ENCODE data around the gene PLPP6. TPM values are rescaled to one million over a fixed set of nuclear protein-coding genes. Genes with fewer than 3 reads are reported as not detected.

Gene PLPP6
- total RNA-seq, 1 donor from 2014 or later = 16.3 TPM

DNA sequence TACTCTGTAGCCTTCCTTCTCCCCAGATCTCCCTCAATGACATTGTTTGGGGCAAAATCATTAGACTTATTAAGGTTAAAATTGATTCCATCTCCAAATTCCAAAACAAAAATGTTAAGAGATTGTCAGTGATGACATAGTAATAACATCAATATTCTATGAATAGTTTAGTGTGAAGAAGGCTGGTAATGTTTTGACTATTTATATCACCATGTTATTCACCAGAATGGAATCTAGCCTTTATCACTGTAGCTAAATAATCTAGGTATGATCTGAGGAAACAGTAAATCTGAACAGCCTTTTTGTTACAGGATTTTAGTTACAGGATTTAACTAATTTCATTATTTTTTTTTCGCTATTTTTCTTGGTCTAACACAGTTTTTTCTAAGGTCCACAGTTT, 929 bp upstream of the PLPP6 start:
- FAIRE-seq (no peak), DNase-seq (ENCODE audit: low spot score in 2 of 2) (no peak)

DNA sequence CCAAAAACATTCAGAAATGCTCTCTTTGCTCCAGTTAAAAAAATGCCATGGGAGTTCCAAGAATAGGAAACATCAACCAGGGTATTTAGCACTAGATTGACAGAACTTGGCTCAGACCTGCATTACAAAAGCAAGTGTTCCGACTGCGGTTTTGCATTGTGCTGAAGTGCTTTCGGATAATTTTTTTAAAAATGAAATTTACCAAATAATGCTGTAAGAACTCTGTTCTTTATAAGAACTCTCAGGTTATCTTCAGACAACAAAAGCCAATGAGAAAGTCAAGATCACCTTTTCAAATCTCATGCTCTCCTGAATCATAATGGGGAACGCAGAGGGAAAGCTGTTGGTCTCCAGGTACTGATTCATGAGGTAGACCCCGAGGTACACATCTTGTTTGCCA, 483 bp upstream of the PLPP6 start:
- FAIRE-seq = no peak
- DNase-seq (ENCODE audit: low spot score in 2 of 2) = no peak

DNA sequence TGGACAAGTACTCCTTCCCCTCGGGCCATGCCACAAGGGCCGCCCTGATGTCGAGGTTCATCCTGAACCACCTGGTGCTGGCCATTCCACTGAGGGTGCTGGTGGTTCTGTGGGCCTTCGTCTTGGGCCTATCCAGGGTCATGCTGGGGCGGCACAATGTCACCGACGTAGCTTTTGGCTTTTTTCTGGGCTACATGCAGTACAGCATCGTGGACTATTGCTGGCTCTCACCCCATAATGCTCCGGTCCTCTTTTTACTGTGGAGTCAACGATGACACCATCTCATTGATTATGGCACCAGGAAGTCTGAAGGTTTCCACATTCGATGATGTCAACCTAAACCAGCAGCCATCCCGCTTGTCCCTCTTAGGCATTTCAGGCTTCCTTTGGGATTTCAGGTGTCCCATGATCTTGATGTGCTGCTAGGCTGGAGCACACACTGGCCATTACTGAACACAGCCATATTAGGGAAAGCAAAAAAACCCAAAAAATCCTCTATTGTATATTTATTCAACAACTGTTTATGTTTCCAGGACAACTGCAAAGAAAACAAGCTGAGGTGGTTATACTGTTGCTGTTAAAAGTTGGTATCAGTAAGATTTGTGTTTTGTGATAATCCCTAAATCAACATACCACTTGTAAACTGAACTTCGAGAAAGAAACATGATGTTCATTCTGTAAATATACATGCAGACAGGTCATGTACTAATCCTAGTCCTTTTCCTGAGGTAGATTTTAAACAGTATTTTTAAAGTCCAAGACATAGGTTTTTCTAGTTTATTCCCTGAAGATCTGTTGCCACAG, 1.1 kb downstream of the PLPP6 start:
- DNase-seq (ENCODE audit: low spot score in 2 of 2) (peak in 1 of 2 donors; percentile 31), FAIRE-seq (no peak)

DNA sequence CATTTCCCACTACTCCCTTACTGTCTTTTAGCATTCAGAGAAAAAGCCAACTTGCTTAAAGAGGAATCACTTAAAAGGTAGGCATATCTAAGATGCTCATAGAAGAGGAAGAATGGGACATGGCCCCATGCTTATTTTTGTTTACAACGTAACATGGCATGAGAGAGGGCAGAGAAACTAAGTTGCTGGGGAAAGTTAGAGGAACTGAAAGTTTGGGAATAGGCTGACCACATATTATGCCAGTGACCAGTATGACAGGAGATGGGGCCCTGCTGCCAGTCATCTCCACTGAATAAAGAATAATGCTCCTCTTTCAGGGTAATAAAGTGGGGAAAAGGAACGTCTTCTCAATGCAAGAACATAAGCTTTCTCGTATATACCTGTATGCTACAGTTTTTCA, 1.9 kb downstream of the PLPP6 start:
- DNase-seq (ENCODE audit: low spot score in 2 of 2) (peak in 1 of 2 donors; percentile 37), FAIRE-seq (no peak)

DNA sequence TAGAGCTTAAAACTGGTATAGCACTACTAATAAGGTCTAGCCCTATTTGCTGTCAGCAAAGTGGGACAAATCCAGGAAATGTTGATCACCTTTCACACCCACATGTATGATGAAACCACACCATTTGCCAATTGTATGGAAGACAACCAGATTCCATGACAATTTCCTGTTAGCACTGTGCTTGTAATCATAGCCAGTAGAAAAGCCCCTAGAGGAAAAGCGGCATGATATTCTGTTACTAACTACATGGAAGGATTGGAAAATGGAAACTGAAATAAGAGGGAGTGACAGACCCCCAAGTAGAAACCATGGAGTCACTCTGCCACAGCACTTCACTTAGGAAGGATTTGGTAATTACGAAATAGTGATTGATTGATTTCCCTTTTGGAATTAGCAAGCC, 3.3 kb downstream of the PLPP6 start:
- DNase-seq (ENCODE audit: low spot score in 2 of 2) = no peak
- no peak for FAIRE-seq

DNA sequence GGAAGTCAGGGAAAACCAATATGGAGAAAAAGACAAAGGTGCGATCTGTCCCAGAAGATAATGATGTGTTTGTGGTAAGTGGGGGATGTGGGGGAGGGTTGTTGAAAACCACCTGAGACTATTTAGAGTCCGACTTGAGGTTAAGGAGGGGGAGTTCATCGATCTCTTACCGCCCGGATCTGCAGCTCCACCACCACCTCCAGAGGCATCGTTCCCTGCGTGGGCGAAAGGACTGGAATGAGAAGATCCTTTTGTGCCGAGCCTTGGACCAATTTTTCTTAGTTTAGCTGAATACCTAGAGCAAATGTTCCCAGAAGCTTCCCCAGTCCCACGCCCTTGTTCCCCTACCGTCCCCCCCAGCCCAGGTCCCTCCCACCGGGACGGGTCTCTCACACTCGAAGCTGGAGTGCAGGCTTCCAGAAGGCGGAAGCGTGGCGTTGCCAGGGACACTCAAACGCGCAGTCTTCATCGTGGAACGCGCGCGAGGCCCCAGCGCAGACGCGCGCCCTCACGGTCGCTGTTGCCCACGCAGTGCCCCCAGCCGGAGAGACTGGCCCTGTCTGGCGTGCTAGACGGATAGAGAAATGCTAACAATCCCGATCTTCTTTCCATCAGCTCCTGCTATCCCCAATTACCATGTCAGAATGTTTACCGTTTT, 4.1 kb downstream of the PLPP6 start, which contains the start of gene SPATA6L:
Gene SPATA6L, minus strand, starts transcription at position 439 of the 658 bp plus-strand sequence. Its CDS starts 230 bp downstream, at position 209.
- FAIRE-seq (no peak), DNase-seq (ENCODE audit: low spot score in 2 of 2) (peak; percentile 44 to 57)

DNA sequence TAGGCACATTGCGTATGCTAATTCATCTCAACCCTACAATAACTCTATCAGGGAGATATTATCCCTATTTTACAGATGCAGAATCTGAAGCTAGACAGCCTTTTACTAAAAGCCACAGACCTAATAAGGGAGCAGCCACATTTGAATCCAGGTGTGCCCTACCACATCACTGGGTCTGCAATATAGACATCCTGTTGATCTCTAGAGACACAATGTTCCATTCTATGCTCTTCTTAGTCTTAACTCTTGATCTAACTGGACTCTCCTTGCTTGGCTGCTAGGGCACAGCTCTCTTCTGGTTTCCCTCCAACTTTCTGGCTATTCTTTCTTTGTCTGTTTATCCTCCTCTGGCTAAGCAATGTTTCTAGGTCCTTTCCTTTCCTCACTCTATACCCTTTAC, 5.6 kb downstream of the PLPP6 start:
- DNase-seq (ENCODE audit: low spot score in 2 of 2) (no peak), FAIRE-seq (no peak)

DNA sequence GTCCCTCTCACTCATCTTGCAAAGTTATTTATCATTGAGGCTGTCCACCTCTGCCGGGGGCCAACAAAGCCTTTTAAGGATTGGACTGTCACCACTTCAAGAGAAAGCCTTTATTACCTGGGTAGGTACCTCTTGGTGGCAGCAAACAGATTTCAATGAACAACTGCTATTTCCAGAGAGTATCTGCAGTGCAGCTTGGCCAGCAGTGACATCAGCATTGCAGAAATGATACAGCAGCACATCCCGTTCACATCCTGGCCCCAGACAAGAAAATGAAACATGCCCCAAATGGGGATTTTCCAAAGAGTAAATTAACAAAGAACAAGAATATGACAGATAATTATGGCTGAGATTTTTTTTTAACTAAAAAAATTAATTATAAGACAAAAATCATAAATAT, 6.5 kb downstream of the PLPP6 start:
- no peak for FAIRE-seq
- DNase-seq (ENCODE audit: low spot score in 2 of 2) = no peak

DNA sequence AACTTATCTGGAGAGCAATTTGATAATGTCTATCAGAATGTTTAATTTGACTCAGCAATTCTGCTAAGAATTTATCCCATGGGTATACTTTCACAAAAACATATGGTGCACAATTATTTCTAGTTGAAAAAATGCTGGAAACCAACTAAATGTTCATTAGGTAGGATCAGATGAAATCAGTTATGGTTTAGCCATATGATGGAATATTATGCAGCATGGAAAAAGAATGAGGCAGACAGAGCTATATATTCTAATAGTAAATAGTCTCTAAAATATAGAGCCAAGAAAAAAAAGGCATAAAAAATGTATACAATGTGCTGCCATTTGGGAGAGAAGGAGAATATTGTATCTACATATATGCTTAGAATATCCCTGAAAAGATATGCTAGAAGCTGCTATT, 7.8 kb downstream of the PLPP6 start:
- DNase-seq (ENCODE audit: low spot score in 2 of 2) (no peak), FAIRE-seq (no peak)

DNA sequence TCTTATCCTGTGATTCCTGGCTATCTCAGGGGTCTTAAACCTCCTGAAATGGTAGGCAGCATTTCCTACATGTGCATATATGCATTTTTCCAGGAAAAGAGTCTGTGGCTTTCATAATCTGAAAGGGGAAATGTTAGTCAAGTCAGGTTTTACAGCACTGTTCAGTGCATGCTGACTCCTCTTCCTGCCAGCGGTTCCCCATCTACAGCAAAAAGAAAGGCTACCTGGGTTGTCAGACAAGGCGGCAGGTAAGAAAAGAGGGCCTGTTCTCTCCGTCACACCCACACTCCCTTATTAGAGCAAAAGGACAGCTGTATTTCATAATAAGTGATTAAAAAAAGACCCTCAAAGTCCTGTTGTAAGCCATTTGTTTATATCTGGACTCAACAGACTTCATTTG, 8.5 kb downstream of the PLPP6 start:
- no peak for FAIRE-seq
- DNase-seq (ENCODE audit: low spot score in 2 of 2) = no peak

DNA sequence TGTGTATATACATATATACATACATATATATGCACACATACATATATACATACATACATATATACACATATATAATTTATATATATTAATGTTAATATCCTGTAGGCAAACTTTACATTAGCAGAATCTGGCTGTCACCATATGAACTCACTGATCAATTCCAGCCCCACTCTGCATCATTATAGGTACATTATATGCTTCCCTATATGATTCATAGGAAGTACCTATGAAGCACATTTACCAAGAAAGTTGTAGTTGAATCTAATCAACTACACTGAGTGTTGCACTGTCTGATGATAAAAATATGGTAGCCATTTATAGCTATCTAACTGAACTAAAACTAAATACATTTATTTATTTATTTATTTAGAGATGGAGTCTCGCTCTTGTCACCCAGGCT, 9.6 kb downstream of the PLPP6 start:
- FAIRE-seq (no peak), DNase-seq (ENCODE audit: low spot score in 2 of 2) (no peak)

DNA sequence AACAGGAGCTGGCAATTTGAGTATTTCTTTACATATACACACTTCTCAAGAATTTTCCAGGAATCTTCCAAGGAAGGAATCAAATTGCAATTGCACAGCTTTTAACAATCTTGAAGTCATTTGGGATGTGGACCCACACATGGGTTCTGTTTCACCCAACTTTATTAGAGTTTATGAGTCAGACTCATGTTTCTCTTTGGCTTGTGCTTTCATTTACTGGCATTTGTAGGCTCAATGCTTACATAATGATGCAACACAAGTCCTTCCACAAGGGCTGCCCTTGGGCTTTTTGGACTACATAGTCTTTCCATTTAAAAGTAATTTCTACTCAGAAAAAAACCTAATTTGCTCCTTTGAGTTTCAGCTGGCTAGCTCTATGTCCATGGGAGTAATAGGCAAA, 12.7 kb downstream of the PLPP6 start:
- DNase-seq (ENCODE audit: low spot score in 2 of 2) = no peak
- FAIRE-seq = no peak

DNA sequence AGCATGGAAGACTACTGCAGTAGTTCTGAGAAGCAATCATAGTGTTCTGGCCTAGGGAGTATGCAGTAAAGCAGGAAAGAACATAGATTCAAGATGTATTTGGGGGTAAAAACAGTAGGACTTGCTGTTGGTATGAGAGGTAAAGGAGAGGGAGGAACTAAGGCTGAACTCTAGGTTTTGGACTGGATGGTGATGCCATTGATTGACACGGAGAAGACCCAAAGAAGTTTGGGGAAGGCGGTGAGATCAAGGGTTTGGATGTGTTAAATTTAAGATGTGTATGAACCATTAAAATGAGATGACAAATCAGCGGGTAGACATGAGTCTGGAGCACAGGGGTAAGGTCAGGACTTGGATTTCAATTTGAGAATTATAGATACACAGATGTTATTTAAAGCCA, 15.3 kb downstream of the PLPP6 start:
- DNase-seq (ENCODE audit: low spot score in 2 of 2) (no peak), FAIRE-seq (no peak)

DNA sequence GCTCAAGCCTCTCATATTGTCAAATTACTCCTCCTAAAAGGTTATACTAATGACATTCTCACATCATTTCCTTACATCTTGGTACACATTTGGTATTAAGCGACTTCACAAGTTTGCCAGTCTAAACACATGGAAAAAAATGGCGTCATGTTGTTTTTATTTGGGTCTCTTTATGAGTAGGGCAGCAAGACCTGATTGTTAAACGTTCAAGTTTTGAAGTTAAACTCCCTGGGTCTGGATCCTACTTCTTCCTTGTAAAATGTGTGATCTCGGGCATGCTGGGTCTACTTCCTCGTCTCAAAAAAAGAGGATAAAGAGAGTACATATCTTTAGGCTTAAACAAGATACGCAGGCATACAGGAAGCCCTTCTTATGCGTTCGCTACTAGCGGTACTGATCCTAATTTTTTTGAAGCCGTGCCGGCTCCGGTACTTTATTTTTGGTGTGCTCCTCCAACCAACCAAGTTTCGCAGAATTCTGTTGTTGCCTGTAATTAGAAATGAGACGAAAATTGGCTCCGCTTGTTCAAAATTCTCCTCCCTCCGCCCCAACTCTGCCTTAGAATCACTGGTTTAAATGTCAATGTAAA, 16.7 kb downstream of the PLPP6 start:
- no peak for DNase-seq (ENCODE audit: low spot score in 2 of 2)
- FAIRE-seq = no peak

DNA sequence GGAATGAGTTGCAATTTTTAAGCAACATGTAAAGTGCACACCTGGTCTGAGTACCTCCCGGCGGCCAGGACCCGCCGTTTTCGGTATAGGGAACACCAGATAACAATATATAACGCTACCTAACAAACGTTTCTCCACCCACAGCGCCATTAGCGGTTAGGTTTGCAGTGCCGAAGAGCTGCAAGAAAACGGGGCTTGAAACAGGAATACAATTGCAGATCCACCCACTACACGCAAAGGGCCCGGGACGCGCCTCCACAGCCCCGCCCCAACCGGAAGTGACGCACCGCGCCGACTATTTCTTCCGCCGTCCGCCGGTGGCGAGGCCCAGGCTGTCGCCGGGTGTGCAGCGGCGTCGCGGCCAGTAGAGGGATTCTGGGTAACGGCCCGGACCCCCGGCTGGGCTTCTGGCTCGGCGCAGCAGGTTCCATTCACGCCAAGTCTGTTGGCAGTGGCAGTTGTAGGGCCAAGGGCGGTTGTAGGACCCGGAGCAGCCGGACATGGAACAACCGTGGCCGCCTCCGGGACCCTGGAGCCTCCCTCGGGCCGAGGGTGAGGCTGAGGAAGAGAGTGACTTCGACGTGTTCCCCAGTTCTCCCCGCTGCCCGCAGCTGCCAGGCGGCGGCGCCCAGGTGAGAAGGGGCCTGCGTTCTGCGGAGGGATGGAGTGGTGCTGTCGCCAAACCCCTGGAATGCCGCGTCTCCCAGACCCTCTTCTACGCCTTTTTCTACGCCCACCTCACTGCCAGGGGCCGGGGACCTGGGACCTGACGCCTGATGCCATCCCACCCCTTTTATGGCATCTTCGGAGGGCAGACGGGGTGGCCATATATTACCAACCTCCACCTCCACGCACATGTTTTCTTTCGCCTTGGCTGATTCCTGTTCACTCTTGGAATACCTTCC, 17.4 kb downstream of the PLPP6 start, which contains the start of gene CDC37L1:
Gene CDC37L1, plus strand, starts transcription at position 302 of the 905 bp plus-strand sequence. Its CDS starts 199 bp downstream, at position 501.
- DNase-seq (ENCODE audit: low spot score in 2 of 2) (peak; percentile 84 to 91), FAIRE-seq (peak; percentile 44)

DNA sequence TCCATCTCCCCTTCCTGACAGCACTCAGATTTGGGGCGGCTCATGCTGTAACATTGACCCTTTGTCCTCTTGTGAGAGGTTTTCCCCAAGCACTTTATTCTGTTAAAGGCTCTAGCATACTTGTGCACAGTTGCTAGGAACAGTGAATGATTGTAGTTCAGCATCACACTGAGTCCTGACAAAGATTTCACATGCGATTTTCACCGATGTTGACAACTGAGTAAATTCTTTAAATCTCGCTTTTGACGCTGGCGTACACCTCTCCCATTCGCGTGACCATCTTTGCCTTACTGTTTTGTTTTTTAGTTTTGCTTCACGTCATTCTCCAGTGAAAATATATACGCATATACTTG, 18.1 kb downstream of the PLPP6 start:
- FAIRE-seq (no peak), DNase-seq (ENCODE audit: low spot score in 2 of 2) (no peak)

DNA sequence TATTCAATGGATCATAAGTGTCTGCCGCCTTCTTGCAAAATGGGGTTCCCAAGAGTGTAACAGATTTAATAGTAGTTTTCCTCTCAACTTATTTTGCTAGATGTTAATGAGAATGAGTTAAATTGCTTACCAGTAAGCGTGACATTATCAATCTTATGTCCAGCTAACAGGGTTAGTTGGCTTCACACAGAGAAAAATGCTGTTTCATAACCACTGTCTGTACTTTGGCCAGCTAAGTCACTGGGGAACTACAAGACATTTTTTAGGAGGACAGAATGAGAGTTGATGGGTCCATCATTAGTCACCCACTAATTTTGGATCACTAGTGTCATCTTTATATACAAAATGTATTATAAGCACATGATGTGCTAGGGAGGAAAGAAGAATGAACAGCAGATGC, 18.7 kb downstream of the PLPP6 start:
- FAIRE-seq (no peak), DNase-seq (ENCODE audit: low spot score in 2 of 2) (no peak)

DNA sequence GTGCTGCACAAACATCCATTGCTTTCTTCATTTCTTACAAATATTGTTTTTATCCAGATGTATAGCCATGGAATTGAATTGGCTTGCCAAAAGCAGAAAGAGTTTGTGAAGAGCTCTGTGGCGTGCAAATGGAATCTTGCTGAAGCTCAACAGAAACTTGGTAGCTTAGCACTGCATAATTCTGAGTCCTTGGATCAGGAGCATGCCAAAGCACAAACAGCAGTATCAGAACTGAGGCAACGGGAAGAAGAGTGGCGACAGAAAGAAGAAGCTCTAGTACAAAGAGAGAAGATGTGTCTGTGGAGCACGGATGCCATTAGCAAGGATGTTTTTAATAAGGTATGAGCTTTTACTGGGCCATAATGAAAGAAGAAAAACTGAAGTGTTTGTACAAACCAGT, 22.7 kb downstream of the PLPP6 start:
- no peak for FAIRE-seq
- DNase-seq (ENCODE audit: low spot score in 2 of 2) = no peak

DNA sequence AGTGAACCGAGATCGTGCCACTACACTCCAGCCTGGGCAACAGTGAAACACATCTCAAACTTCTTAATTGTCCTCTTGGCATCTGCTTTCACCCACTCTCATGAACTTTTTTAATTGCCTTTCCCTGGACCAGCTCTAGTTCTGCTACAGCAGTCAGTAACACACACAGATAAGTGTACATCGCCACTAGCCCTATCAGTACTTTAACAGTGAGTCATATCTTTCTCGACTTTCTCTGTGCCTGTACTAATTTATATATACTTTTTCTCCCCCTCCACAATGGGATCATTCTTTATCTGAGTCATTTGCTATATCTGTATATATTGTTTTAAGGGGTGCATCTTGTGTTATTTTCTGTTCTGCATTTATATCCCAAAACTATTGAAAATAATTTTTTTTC, 24.0 kb downstream of the PLPP6 start:
- no peak for DNase-seq (ENCODE audit: low spot score in 2 of 2)
- no peak for FAIRE-seq

DNA sequence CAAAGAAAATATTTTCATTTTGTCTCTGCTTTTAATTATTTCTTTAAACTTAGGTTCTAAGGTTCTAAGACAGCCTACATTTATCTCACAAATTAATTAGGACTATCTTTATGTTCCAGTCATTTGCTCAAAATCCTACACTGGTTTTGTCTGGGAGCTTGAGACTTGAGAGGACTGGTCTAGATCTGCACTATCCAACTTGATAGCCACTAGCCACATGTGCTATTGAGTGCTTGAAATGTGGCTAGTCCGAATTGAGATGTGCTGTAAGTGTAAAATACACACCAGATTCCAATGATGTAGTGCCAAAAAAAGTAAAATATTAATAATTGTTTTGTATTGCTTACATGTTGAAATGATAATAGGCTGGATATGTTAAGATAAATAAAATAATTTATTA, 24.5 kb downstream of the PLPP6 start:
- no peak for FAIRE-seq
- DNase-seq (ENCODE audit: low spot score in 2 of 2) = no peak

DNA sequence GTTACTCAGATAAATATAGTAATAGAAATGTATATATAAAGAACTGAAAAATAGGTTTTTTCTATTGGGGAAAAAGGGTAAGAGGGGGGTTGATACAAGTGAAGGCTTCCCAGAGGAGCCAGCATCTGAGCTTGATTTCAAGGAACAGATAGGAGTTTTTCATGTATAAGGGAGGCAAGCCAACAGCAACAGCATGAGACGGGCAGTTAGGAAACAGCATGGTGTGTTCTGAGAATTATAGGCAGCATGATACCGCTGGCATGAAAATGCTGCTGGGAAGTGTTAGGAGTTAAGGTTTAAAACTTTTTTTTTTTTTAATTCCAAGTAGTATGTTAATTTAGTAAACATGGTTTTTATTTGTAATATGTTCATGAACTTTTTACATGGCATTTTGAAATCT, 26.9 kb downstream of the PLPP6 start:
- FAIRE-seq = no peak

More for the DNA sequence above, 26.9 kb downstream of the PLPP6 start:
- DNase-seq (ENCODE audit: low spot score in 2 of 2) = no peak

Data from frontal cortex (tissue), 4 donors.